GM18907 (cell line): ENCODE measurements around the gene FAM90A26.
A peak's percentile ranks its signal among the peaks of the same experiment; 100 is the strongest.
"Not testable (repeated sequence)": the region's sequence is repeated elsewhere in the genome, so short reads cannot be mapped to it uniquely, and the experiment has no call there.

ENCODE experiments used
- ATAC-seq: cut with Tn5 transposase; IDR thresholded peaks from one replicate; pipeline ENCODE4 v1.9.1; 2021; ENCODE audit warnings: mild to moderate bottlenecking, moderate library complexity; ENCODE audit not compliant: unreplicated experiment

FAM90A26 gene, protein sequence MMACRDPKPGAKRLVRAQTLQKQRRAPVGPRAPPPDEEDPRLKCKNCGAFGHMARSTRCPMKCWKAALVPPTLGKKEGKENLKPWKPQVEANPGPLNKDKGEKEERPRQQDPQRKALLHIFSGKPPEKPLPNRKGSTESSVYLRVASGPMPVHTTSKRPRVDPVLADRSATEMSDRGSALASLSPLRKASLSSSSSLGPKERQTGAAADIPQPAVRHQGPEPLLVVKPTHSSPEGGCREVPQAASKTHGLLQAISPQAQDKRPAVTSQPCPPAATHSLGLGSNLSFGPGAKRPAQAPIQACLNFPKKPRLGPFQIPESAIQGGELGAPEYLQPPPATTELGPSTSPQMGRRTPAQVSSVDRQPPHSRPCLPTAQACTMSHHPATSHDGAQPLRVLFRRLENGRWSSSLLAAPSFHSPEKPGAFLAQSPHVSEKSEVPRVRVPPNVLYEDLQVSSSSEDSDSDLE

DNA sequence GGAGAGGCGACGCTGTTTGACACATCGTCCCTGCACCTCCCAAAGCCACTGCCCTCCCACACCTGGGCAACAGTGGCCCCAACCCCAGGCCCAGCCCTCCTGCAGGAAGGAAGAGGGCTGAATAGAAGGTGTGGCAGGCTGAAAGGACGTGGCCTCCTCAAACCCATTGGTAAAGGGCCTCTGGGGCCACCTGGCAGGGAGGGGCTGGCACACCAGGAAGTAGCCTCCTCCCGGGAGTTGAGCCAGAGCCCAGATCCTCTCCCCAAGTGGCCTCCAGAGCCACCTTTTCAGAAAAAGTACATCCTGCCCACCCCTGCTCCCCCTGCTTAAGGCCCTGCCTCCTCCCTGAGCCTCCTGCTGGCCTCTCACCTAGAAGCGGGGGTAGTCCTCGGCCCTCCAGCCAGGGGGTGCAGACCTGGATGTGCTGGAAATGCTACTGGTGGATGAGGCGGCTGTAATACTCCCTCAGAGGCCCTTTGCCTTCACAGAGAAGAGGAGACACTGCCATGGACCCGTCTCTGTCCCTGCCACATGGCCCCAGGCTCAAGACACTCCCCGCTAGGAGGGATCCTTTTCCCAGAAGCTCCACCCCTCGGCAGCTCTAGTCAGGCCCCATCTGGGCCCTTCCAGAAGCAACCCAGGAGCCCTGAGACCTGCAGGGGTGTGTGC is at the start of gene FAM90A26:
Gene FAM90A26, plus strand, starts transcription at position 619 of the 669 bp plus-strand sequence. CDS start 2,764 bp downstream, outside the sequence.
- not testable (repeated sequence) for ATAC-seq

DNA sequence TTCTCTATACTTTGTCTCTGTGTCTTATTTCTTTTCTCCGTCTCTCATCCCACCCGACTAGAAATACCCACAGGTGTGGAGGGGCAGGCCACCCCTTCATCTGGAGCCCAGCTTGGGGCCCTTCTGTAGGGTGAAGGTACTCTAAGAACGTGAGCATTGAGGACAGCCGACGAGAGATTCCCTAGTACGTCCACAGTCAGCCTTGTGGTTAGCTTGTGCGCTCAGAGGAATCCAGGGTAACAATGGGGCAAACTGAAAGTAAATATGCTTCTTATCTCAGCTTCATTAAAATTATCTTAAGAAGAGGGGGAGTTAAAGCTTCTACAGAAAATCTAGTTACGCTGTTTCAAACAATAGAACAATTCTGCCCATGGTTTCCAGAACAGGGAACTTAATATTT is 47.5 kb upstream of the FAM90A26 start:
- not testable (repeated sequence) for ATAC-seq

DNA sequence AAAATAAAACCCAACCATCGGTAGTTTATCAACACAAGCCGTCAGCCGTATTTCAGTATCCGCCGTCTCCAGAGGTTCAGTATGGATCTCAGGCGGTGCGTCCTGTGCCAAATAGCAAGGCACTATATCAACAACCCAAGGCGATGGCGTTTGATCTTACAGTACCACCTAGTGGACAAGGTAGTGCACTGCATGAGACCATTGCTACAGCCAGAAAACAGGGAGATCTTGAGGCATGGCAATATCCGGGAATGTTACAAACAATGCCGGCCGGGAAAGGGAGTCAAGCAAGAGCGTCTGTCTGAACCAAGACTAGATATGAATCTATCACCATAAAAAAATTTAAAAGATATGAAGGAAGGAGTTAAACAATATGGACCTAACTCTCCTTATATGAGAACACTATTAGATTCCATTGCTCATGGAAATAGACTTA is 46.6 kb upstream of the FAM90A26 start:
- not testable (repeated sequence) for ATAC-seq

DNA sequence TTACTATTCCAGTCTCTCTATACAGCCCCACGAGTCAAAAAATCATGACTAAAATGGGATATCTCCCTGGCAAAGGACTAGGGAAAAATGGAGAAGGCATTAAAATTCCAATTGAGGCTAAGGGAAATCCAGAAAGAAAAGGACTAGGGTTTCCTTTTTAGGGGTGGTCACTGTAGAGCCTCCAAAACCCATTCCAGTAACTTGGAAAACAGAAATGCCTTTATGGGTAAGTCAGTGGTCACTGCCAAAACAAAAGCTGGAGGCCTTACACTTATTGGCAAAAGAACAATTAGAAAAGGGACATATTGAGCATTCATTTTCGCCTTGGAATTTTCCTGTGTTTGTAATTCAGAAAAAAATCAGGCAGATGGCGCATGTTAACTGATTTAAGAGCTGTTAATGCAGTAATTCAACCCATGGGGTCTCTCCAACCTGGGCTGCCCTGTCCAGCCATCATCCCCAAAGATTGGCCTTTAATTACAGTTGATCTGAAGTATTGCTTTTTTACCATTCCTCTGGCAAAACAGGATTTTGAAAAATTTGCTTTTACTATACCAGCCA is 44.5 kb upstream of the FAM90A26 start:
- not testable (repeated sequence) for ATAC-seq

DNA sequence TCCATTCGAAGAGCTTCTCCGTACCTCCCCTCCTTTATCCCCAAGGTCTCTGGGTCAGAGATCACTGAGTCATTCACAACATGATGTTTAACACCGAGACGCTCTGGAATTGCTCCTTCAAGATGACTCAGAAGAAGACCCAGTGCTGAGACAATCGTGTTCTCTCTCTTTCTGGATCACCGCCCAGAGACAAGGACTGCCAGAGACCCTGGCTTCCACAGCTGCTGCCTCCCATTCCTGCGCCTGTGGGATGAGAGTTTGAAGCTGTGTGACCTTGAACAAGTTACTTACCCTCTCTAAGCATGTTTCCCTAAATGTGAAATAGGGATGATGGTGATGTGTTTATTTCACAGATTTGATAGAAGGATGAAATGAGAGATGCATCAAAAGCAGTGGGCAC is 38.8 kb upstream of the FAM90A26 start:
- ATAC-seq: not testable (repeated sequence)

DNA sequence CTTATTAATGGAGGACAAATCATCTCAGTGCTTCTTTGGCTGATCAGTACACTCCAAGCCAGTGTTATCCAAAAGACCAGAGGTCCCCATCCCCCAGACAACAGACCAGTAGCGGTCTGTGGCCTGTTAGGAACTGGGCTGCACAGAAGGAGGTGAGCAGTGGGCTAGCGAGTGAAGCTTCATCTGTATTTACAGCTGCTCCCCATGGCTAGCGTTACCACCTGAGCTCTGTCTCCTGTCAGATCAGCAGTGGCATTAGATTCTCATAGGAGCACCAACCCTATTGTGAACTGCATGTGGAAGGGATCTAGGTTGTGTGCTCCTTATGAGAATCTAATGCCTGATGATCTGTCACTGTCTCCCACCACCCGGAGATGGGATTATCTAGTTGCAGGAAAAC is 37.4 kb upstream of the FAM90A26 start:
- ATAC-seq: not testable (repeated sequence)

DNA sequence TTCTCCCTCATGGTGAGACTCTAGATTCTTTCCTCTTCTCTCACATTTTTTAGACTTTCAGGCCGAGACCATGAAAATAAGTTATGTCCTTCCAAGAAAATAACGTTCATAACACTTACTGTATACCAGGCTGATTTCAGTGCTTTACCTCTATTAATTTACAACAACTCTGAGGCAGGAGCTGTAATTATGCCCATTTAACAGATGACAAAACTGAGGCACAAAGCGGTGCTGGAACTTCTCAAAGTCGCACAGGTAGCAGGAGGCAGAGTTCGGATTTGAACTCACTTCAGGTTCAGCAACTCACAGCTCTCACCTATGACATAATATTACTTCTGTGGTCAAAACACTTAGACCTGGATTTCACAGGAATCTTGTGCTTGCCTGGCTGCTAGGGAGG is 36.2 kb upstream of the FAM90A26 start:
- not testable (repeated sequence) for ATAC-seq

DNA sequence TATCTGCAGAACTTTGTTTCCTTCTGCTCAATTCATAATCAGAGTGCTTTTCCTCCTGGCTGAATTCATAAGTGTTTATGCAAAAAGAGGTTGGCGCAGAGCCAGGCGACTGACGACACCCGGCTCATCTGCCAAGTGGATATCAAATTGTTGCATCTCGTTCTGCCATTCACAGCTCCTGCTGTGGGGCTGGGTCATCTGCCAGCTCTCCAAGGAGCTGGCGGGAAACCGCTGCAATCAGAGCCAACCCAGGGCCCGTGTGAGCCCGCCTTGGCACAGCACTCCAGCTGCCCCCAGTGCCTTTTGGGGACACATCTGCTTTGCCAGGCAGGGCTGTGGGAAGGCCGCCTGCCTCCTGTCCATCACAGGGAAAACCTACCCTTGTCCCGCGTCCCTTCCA is 35.7 kb upstream of the FAM90A26 start:
- ATAC-seq: not testable (repeated sequence)

DNA sequence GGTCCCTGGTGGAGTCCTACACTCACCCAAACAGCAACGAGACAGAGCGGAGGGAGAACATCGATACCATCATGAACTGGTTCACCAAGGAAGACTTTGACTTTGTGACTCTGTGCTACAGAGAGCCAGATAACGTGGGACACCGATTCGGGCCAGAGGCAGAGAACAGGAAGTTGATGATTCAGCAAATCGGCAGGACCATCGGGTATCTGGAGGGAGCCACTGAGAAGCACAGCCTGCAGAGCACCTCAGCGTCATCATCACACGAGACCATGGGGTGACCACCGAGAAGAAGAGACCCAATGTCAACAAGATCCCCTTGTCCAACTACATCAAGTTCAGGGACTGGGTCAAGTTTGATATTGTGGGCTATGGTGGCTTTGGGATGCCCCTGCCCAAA is 29.2 kb upstream of the FAM90A26 start:
- not testable (repeated sequence) for ATAC-seq

DNA sequence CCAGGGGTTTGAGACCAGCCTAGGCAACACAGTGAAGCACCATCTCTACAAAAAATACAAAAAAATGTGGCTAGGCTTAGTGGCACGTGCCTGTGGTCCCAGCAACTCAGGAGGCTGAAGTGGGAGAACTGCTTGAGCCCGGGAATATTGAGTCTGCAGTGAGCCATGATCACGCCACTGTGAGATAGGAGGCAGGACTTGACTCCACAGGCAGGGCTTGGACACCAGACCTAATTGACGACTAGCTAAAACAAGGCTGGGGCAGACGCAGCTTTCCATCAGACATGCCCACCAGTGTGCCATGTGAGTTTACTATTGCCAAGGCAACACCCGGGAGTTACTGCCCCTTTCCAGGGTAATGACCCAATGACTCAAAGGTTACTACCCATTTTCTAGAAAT is 27.4 kb upstream of the FAM90A26 start:
- ATAC-seq: not testable (repeated sequence)

DNA sequence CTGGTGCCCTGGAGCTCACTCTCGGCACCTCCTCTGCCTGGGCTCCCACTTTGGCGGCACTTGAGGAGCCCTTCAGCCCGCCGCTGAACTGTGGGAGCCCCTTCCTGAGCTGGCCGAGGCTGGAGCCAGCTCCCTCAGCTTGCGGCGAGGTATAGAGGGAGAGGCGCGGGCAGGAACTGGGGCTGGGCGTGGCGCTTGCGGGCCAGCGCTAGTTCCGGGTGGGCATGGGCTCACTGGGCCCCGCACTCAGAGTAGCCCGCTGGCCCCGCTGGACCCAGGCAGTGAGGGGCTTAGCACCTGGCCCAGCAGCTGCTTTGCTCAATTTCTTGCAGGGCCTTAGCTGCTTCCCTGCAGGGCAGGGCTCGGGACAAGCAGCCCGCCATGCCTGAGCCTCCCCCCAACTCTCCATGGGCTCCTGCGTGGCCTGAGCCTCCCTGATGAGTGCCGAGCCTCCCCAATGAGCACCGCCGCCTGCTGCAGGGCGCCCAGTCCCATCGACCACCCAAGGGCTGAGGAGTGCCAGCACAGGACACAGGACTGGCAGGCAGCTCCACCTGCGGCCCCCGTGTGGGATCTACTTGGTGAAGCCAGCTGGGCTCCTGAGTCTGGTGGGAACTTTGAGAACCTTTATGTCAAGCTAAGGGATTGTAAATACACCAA is 26.7 kb upstream of the FAM90A26 start:
- ATAC-seq: no peak

DNA sequence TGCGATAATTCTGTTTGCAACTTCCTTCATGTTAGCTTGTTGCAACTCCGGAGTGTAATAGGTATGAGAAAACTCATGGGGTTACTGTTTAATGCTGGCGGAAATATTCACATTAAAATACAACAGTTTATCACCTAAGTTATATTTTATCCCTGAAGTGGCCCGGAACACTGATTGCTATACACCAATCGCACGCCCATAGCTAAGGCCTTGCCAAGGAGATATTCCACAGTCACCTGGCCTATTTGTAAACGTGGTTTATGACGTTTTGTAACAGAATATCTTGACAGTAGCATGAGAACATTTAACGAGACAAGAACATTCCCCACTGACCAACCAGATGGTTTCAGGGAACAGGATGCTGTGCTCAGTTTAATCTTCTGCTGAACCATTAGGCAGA is 23.2 kb upstream of the FAM90A26 start:
- ATAC-seq: no peak

DNA sequence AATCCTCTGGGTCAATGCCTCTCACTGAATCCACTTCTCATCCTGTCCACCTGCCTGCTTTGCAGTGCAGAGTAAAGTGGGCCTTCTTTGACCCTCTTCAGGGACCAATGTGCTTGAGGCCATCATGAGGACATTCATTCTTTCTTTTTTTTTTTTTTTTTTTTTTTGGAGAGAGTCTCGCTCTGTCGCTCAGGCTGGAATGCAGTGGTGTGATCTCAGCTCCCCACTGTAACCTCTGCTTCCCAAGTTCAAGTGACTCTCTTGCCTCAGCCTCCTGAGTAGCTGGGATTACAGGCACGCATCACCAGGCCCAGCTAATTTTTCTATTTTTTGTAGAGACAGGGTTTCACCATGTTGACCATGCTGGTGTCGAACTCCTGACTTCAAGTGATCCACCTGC is 22.8 kb upstream of the FAM90A26 start:
- not testable (repeated sequence) for ATAC-seq

DNA sequence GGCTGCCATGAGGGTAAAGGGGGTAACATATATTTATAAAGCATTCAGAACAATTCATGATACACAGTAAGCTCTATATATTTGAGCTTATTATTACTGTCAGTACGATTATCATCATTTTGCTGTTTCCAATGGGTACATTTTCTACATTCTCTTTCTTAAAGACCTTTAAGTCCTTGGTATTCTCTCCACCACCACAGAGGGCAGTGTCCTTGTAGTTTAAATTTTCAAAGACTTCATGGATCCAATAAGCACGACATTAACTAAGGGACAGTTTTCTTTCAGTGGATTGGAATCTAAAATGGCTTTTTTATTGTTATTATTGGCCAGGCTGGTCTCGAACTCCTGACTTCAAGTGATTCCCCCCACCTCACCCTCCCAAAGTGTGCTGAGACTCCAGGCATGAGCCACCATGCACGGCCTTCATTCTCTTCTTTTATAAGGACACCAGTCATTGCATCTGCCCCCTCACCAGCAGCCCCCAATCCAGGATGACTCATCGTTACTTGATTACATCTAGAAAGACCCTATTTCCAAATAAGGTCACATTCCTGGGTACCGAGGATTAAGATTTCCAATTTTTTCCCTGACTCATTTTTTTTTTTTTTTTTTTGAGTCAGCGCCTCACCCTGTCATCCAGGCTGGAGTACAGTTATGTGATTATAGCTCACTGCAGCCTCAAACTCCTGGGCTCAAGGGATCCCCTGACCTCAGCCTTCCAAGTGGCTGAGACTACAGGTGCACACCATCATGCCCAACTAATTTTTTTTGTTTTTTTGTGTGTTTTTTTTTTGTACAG is 21.4 kb upstream of the FAM90A26 start:
- not testable (repeated sequence) for ATAC-seq

DNA sequence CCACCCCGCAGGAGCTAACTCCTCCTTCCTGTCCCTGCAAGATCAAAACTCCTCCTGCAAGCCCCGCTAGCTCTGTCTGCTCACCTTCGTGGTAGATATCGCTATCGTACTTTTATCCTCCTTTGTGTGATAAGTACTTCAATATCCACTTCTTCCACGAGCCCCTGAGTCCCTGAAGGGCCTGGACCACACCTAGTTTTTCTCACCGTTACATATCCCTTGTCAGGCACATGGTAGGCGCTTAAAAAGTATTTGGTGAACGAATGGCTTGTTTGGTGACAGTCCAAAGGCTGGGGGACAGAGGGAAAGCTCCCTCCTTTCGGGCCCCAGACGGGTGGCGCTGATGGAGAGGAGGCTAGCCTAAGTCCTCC is 18.4 kb upstream of the FAM90A26 start:
- not testable (repeated sequence) for ATAC-seq

DNA sequence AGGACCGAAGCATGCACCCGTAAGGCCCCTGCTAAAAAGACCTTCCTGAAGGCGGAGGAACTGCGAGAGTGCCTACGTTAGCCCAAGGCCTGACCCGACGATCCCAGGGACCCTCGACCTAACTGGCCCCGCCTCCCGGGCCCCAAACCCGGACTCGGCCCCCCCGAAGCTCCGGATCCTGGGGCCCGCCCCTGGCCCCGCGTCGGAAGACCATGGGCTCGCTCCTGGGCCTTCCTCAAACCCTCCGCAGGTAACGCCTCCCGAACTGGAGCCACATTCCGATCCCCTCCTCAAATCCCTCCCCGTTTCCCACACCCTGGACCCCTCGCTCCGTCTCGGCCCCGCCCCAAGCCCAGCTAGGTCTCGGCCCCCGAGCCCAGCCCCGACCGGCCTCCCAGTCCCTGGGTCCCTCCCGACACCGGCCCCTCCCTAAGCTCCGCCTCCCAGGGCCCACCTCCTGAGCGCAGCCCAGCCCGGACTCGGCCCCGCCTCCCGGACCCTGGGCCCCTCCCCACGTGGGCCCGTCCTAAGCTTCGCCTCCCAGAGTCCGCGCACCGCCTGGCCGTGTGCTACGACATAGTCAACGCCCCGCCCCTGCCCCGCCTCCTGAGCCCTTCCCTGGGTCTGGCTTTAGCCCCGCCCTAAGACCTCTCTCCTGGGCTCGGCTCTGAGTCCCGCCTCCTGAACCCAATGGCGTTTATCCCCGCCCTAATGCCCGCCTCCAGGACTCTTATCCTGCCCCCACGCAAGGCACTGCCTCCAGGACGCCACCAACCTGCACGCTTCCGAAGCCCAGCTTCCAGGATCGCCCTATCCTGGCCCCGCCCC is 17.8 kb upstream of the FAM90A26 start:
- peak; percentile 90 for ATAC-seq

DNA sequence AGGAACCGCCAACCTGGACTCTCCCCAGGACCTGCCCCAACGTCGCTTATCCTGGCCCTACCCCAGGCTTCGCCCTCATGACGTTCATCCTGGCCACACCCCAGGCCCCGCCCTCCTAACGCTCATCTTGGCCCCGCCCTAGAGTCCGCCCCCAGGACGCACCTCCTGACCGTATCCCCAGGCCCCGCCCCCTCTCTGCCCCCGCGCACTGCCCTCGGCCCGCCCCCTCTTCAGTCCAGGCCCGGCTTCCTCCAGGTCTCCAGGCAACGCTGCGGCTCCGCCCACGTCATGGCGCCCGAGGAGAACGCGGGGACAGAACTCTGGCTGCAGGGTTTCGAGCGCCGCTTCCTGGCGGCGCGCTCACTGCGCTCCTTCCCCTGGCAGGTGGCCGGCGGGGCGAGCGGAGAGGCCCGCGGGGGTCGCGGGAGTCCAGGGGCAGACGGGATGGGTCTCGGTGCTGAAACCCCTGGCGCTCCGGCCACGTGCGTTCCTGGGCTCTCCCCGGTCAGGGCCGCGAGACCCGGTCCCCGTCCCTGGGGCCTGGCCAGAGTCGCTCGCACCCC is 17.1 kb upstream of the FAM90A26 start:
- ATAC-seq: peak; percentile 100

DNA sequence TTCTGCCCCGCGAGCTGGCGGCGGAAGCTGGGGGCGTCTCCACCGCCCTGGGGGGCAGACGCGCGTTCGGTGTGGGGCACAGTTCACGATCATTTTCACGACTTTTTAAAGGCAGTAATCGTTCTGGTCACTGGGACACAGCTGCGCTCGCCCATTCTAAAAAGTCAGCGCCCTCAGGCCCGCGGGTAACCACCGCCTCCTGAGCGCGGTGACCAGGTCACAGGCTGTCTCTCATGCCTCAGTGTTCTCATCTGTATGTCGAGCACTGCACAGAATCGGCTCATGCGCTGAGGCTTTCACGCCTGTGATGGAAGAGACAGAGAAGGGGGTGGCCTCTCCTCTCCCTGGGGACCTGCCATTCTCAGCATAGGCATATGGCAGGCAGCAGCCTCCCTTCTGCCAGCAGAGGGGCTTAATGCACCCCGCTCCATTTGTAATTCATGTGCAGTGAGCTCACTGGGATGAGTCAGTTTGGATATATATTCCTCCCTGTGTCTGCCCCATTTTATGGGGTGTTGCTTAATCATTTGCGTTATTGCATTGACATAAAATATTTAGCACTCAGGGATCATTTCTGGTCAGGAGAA is 16.5 kb upstream of the FAM90A26 start:
- ATAC-seq: not testable (repeated sequence)
